Measurements from ENCODE around the gene PRKAB1.

PRKAB1 gene

GRCh38 chr12:119715268-119715620 is 47.3 kb downstream of the PRKAB1 start:
- DNase-seq: no peak

- DNase-seq: no peak
These were observed 50.2 kb downstream of the PRKAB1 start for GRCh38 chr12:119718141-119718540.

GRCh38 chr12:119720349-119720748 is 52.4 kb downstream of the PRKAB1 start:
- no peak for DNase-seq

GRCh38 chr12:119721306-119721705 is 53.4 kb downstream of the PRKAB1 start:
- DNase-seq: no peak

- no peak for DNase-seq
These were observed 57.6 kb downstream of the PRKAB1 start for GRCh38 chr12:119725523-119725922.

GRCh38 chr12:119727600-119728443 is 59.9 kb downstream of the PRKAB1 start:
- no peak for DNase-seq

GRCh38 chr12:119728444-119728745 is 60.5 kb downstream of the PRKAB1 start:
- no peak for DNase-seq

- no peak for DNase-seq
These were observed 61.9 kb downstream of the PRKAB1 start for GRCh38 chr12:119729871-119730270.

- no peak for DNase-seq
These were observed 62.4 kb downstream of the PRKAB1 start for GRCh38 chr12:119730381-119730780.

Measured in activated CD4-positive, alpha-beta T cell treated with anti-CD3 and anti-CD28 coated beads, Interleukin-2, amount 50 U/mL, for 1 hour (primary cell).